SK-N-MC (cell line): ENCODE data around the gene NBEA.

Experiments
- DNase-seq: peaks from one replicate; pipeline ENCODE4 v3.0.0-alpha.2; 2011; ENCODE audit warnings: low read depth, low spot score
- H3K27ac ChIP-seq: fragments of 200-600 bp; sonication (generic); 2 replicates; pipeline ENCODE4 v1.5.1; 2016; ENCODE audit warnings: mixed run types
- H3K36me3 ChIP-seq: fragments of 200-600 bp; sonication (generic); 2 replicates; pipeline ENCODE4 v1.6.1; 2017; ENCODE audit warnings: antibody characterized with exemption, low read length, mixed read lengths; ENCODE audit not compliant: insufficient read depth
- H3K4me3 ChIP-seq: fragments of 200-600 bp; sonication (generic); 2 replicates; pipeline ENCODE4 v1.5.1; 2016
- H3K9ac ChIP-seq: fragments of 200-600 bp; sonication (generic); 2 replicates; pipeline ENCODE4 v1.8.0; 2017; ENCODE audit warnings: mixed run types, mixed read lengths; ENCODE audit not compliant: insufficient read length
- H3K9me3 ChIP-seq: fragments of 200-600 bp; sonication (generic); 2 replicates; pipeline ENCODE4 v1.6.1; 2017; ENCODE audit warnings: low read depth, mild to moderate bottlenecking, antibody characterized with exemption, low read length, moderate library complexity, mixed read lengths
- EZH2 ChIP-seq: fragments of 200-600 bp; sonication (generic); IDR thresholded peaks from one replicate; pipeline ENCODE4 v1.6.1; 2017; ENCODE audit warnings: antibody characterized with exemption
- FOXP2 ChIP-seq: optimal IDR thresholded peaks from 2 replicates; pipeline ENCODE3; 2011; ENCODE audit warnings: mild to moderate bottlenecking, moderate library complexity; ENCODE audit not compliant: insufficient read depth; ENCODE audit errors: extremely low read length, control extremely low read depth
- POLR2AphosphoS5 ChIP-seq: IDR thresholded peaks from 2 replicates; pipeline ENCODE4 v1.6.1; 2012; ENCODE audit warnings: mild to moderate bottlenecking, low read depth, low read length, borderline replicate concordance

The NBEA gene

GRCh38 chr13:35599384-35599783, 657.3 kb downstream of the NBEA start:
- TF ChIP-seq EZH2 (no peak), POLR2AphosphoS5 (no peak), FOXP2 (no peak)
- Histone ChIP-seq H3K9me3 (no peaks in the 10 kb centered on the region), H3K27ac (no peak overlapping the region), H3K9ac (no peak overlapping the region), H3K4me3 (no peak overlapping the region), H3K36me3 (no peaks in the 10 kb centered on the region)
- no peak for DNase-seq

- TF ChIP-seq EZH2 (no peak), POLR2AphosphoS5 (no peak), FOXP2 (no peak)
- DNase-seq: no peak
Observed at GRCh38 chr13:35600137-35600536, 658.1 kb downstream of the NBEA start.

GRCh38 chr13:35603593-35604285, 661.7 kb downstream of the NBEA start:
- Histone ChIP-seq H3K9me3 (no peaks in the 10 kb centered on the region), H3K4me3 (no peak overlapping the region), H3K27ac (no peak overlapping the region), H3K9ac (no peak overlapping the region), H3K36me3 (no peaks in the 10 kb centered on the region)
- DNase-seq: no peak
- TF ChIP-seq FOXP2 (no peak), EZH2 (no peak), POLR2AphosphoS5 (no peak)

More at GRCh38 chr13:35600137-35600536, 658.1 kb downstream of the NBEA start:
- H3K9ac ChIP-seq: no peak overlapping the region
- no peaks in the 10 kb centered on the region for H3K36me3 ChIP-seq
- H3K27ac ChIP-seq: no peak overlapping the region
- no peak overlapping the region for H3K4me3 ChIP-seq
- no peaks in the 10 kb centered on the region for H3K9me3 ChIP-seq

GRCh38 chr13:35614666-35615065, 672.6 kb downstream of the NBEA start:
- no peak overlapping the region for H3K9ac ChIP-seq
- no peak overlapping the region for H3K4me3 ChIP-seq
- no peaks in the 10 kb centered on the region for H3K9me3 ChIP-seq
- DNase-seq: no peak
- no peak overlapping the region for H3K27ac ChIP-seq
- TF ChIP-seq FOXP2 (no peak), POLR2AphosphoS5 (no peak), EZH2 (no peak)
- no peaks in the 10 kb centered on the region for H3K36me3 ChIP-seq

- no peaks in the 10 kb centered on the region for H3K9me3 ChIP-seq
- H3K4me3 ChIP-seq: no peak overlapping the region
- no peaks in the 10 kb centered on the region for H3K36me3 ChIP-seq
- H3K27ac ChIP-seq: no peak overlapping the region
- TF ChIP-seq POLR2AphosphoS5 (no peak), EZH2 (no peak), FOXP2 (no peak)
- no peak for DNase-seq
- no peak overlapping the region for H3K9ac ChIP-seq
Observed at GRCh38 chr13:35617420-35617819, 675.4 kb downstream of the NBEA start.

GRCh38 chr13:35618565-35619083, 676.6 kb downstream of the NBEA start:
- no peak for DNase-seq
- TF ChIP-seq FOXP2 (no peak), POLR2AphosphoS5 (no peak), EZH2 (no peak)
- Histone ChIP-seq H3K4me3 (no peak overlapping the region), H3K36me3 (no peaks in the 10 kb centered on the region), H3K27ac (no peak overlapping the region), H3K9me3 (no peaks in the 10 kb centered on the region), H3K9ac (no peak overlapping the region)

DNA sequence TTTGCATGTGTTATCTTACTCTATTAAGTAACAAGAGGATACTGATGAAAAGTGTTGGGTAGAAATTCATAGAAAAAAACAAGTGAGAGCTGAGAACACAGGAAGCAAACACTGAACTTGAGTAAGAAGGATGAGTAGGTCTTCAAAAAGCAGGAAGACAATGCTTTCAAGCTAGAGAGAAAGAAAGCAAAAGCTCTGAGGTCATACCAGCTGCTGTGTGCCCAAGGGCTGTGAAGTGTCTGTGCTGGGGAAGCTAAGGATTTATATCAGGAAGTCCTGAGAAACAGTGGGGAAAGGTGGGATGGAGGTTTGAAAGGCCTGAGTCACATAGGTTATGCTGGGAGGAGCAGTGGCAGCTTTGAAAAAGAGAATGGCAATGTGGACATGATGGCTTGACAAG, 679.9 kb downstream of the NBEA start:
- DNase-seq: no peak
- H3K36me3 ChIP-seq: no peaks in the 10 kb centered on the region
- no peak overlapping the region for H3K4me3 ChIP-seq
- no peak overlapping the region for H3K27ac ChIP-seq
- H3K9ac ChIP-seq: no peak overlapping the region
- H3K9me3 ChIP-seq: no peaks in the 10 kb centered on the region
- no peak for TF ChIP-seq FOXP2
- no peak for TF ChIP-seq EZH2
- TF ChIP-seq POLR2AphosphoS5: no peak

DNA sequence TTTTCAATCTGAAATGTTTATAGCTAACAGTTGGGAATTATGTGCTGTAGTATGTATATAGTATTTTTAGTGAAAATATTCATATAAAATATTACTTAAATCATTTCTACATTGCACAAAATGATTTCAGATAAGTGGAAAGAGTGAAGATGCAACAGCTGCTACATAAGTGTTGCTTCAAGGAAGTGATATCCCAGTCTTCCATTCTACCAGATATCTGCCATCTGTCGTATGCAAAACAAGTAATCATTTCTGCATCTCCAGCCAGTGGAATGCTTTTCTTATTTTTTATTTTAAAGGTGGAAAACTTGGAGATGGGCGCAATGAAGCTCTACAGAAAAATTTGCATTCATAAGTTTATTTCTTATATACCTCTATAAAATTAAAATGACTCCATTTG, 687.0 kb downstream of the NBEA start:
- no peak for DNase-seq
- no peaks in the 10 kb centered on the region for H3K9me3 ChIP-seq
- H3K4me3 ChIP-seq: no peak overlapping the region
- H3K9ac ChIP-seq: no peak overlapping the region
- no peak overlapping the region for H3K27ac ChIP-seq
- no peaks in the 10 kb centered on the region for H3K36me3 ChIP-seq
- TF ChIP-seq FOXP2 (no peak), EZH2 (no peak), POLR2AphosphoS5 (no peak)

DNA sequence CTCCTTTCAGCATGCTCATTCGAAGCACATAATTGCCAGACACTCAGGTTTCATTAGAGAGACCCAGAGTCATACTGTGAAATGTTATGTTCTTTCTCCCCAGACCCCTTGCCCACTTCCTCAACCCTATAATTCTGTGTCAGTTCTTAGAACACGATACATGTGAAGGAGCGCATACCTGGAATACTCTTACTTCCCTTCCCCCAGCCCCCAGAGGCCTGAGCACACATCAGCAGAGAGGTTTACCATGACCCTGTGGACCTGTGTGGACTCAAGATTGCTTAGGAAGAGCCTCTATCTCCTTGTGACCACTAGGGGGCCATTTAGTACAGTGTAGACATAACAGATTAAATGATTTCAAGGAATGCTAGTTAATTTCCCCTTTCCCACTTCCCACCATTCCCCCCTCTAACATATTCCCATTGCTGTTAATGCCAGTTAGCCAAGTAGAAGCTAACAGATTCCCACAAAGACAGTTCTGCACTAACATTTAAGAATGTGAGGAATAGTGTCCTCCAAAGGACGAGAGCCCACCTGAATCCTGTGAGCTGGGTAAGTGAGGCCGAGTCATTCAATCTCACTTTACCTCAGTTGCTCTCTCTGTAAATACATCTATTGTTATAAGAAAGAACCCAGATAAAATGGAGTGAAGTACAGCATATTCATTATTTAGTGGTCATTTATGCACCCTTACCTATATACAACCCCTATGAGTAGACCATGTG, 688.6 kb downstream of the NBEA start:
- no peaks in the 10 kb centered on the region for H3K36me3 ChIP-seq
- TF ChIP-seq POLR2AphosphoS5 (no peak), EZH2 (no peak), FOXP2 (no peak)
- no peaks in the 10 kb centered on the region for H3K9me3 ChIP-seq
- H3K4me3 ChIP-seq: no peak overlapping the region
- no peak overlapping the region for H3K9ac ChIP-seq
- no peak for DNase-seq
- no peak overlapping the region for H3K27ac ChIP-seq
